ENCODE data around the gene CNRIP1.
"Not testable (repeated sequence)": the region's sequence is repeated elsewhere in the genome, so short reads cannot be mapped to it uniquely, and the experiment has no call there.

Gene CNRIP1

DNA sequence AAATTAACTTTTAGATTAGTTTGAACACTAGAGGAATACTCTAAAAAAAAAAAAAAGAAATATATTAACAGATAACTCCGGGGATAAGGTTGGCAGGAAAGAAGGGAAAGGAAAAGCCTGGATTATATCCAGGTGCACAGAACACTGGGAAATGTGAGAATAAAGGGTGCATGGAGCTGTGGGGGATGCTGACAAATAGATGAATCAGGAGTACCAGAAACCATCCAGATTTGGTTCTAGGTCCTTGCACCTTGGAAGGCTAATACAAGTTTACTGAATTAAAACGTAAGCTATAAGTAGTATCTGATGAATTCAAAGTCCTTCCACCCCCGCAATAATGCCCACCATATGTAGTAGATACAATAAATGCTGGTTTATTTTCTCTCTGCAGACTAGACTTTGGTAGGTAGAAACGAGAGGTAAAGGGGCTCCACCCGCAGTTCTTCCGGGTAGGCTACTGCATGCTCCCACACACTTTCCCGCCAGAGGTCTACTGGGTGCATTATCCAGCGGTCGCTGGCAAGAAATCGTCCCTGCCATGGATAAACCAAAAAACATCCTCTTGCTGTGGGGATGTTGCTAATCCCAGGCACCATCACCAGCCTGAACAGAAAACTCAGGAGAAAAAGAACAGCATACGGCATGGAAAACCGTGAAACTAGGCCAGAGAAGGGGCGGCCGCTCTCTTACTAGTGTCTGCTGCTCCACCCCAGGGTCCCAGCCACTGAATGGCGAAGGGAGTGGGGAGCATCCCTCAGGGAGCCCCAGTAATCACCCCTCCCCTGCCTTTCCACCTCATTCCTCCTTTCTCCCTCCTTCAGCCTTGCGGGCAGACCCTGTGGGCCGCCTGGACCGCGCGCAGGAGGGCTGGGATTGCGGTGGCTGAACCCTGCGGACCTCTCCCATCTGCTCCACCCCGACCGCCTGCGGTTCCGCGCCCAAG lies 1.5 kb downstream of the CNRIP1 start:
- Mint-ChIP-seq H3K4me3 (peak overlapping the region; percentile 67), H3K9me3 (ENCODE audit: low read depth) (peaks cover 8% of the 10 kb centered on the region), H3K4me1 (ENCODE audit: low read depth) (peaks cover 13% of the 10 kb centered on the region), H3K36me3 (no peaks in the 10 kb centered on the region), H3K27me3 (peaks cover 29% of the 10 kb centered on the region), H3K27ac (no peak overlapping the region)

DNA sequence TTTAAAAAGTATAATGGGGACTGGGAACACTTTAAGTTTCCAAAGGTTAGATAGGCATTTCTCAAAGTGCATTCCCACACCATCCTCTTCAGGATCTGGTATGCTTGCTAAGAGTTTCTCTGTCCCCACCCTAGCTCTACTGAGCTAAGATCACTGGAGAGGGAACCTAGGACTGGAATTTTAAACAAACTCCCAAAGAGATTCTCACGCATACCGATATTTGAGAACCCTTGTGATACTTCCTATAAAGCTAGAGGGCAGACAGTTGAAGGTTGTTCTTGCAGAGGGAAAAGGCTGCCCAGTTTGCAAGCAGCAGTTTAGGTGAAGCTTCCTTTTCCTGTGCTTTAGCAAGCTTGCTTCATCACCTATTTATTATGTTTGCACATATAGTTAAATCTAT lies 3.6 kb downstream of the CNRIP1 start:
- no peak overlapping the region for H3K27ac Mint-ChIP-seq
- H3K36me3 Mint-ChIP-seq, result no peaks in the 10 kb centered on the region
- H3K27me3 Mint-ChIP-seq, result peaks cover 29% of the 10 kb centered on the region
- peaks cover 13% of the 10 kb centered on the region for H3K4me1 Mint-ChIP-seq (ENCODE audit: low read depth)
- H3K9me3 Mint-ChIP-seq (ENCODE audit: low read depth), result peaks cover 8% of the 10 kb centered on the region
- no peak overlapping the region for H3K4me3 Mint-ChIP-seq

DNA sequence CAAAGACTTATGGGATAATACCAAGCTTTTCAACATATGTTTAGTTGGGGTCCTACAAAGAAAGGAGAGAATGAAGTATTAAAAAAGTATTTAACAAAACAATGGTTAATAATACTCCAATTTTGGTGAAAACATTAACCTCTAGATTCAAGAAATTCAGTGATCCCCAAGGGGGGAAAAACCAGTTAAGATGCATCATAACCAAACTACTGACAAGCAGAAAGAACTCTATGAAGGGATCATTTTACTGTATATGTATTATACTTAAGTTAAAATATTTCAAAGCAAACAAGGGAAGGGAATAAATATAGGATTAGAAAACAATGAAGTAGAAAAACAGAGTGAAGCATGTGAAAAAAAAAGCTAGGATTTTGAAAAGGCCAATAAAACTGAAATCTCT lies 8.7 kb downstream of the CNRIP1 start:
- H3K9me3 Mint-ChIP-seq (ENCODE audit: low read depth), result peaks cover 8% of the 10 kb centered on the region
- peaks cover 16% of the 10 kb centered on the region for H3K27me3 Mint-ChIP-seq
- H3K36me3 Mint-ChIP-seq, result no peaks in the 10 kb centered on the region
- H3K4me3 Mint-ChIP-seq, result no peak overlapping the region
- no peaks in the 10 kb centered on the region for H3K4me1 Mint-ChIP-seq (ENCODE audit: low read depth)
- H3K27ac Mint-ChIP-seq, result no peak overlapping the region

DNA sequence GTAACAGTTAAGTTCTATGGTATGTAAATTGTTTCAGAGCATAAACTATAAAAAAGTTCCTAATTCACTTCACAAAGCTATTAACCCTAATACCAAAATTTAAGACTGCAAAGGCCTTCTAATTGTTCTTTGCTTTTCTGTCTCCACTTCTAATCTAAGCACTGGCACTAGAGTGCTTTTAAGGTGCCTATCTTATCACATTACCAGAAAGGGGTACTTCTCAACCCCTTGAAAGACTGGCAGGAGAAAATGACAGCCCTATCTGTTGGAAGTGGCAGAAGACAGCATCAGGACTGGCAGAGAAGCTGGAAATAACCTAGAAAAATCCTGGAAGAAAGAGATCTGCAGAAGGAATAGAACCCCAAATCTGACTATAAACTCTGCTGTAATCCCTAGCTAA lies 10.3 kb downstream of the CNRIP1 start:
- Mint-ChIP-seq H3K4me3 (no peak overlapping the region), H3K36me3 (no peaks in the 10 kb centered on the region), H3K27ac (no peak overlapping the region), H3K4me1 (ENCODE audit: low read depth) (no peaks in the 10 kb centered on the region), H3K27me3 (peaks cover 13% of the 10 kb centered on the region), H3K9me3 (ENCODE audit: low read depth) (peaks cover 5% of the 10 kb centered on the region)

DNA sequence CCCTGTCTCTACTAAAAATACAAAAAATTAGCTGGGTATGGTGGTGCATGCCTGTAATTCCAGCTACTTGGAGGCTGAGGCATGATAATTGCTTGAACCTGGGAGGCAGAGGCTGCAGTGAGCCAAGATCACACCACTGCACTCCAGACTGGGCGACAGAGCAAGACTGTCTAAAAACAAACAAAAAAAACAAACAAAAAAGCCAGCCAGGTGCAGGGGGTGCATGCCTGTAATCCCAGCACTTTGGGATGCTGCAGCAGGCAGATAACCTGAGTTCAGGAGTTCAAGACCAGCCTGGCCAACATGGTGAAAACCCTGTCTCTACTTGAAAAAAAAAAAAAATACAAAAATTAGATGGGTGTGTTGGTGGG lies 15.9 kb downstream of the CNRIP1 start:
- H3K27ac Mint-ChIP-seq; H3K4me1 Mint-ChIP-seq (ENCODE audit: low read depth); H3K4me3 Mint-ChIP-seq; H3K36me3 Mint-ChIP-seq; H3K9me3 Mint-ChIP-seq (ENCODE audit: low read depth); H3K27me3 Mint-ChIP-seq: not testable (repeated sequence)

DNA sequence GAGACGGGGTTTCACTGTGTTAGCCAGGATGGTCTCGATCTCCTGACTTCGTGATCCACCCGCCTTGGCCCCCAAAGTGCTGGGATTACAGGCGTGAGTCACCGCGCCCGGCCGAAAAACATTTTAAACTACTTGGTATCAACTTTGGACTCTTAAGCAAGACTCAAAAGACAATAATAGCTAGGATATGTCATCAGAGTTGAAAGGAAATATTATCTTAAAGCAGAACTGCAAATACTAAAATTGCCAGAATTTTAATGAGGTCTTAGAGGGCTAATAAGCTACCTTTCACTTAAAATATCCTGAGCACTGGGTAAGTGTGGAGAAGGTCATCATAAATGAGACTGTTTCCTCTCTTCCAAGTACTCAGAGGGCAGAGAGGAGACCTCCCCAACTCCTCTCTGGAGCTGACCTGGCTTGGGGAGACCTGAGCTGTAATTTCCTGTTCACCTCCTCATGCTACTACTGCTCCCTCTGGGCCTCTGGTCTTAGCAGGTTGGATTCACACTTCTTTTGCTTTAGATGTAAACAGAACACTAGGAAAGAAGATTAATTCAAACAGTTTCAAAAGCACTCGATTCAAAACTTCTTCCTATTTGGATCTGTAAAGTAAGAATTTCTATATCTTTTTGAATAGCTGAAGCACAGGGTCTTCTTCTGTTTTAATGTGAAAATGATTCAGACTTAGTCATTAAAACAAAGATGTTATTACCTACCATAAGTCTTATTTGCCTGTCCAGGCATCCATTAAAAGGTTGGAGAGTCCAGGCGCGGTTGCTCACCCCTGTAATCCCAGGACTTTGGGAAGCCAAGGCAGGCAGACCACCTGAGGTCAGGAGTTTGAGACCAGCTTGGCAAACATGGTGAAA lies 16.5 kb downstream of the CNRIP1 start:
- H3K36me3 Mint-ChIP-seq, result no peaks in the 10 kb centered on the region
- H3K4me1 Mint-ChIP-seq (ENCODE audit: low read depth), result no peaks in the 10 kb centered on the region
- no peaks in the 10 kb centered on the region for H3K9me3 Mint-ChIP-seq (ENCODE audit: low read depth)
- peaks cover 9% of the 10 kb centered on the region for H3K27me3 Mint-ChIP-seq
- H3K27ac Mint-ChIP-seq, result no peak overlapping the region
- no peak overlapping the region for H3K4me3 Mint-ChIP-seq

DNA sequence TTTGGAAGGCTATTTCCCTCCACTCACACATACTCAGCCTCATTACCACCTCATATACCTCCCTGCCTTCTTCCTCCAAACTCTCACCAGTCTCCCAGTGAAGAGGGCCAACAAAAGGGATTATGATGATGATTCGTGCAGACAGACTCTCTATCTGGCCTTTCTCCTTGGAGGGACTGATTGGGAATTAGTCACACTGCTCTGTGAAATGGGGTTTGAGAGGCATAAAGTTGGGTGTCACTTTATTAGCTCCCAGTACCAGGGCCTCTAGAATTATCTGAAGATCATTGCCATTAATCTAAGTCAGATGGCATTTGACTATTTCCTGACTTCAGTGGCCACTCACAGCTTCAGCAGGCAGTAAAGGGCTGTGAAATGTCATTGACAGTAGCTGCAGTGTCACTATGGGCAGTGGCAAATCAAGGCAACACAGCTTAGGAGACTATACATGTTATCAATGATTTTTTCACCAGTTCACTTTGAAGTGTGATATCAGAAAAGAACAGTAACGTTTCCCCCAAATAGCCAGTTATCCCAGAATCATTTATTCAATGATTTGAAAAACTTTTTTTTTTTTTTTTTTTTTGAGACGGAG lies 17.4 kb downstream of the CNRIP1 start:
- Mint-ChIP-seq H3K27ac (no peak overlapping the region), H3K36me3 (no peaks in the 10 kb centered on the region), H3K4me3 (no peak overlapping the region), H3K27me3 (peaks cover 9% of the 10 kb centered on the region), H3K4me1 (ENCODE audit: low read depth) (no peaks in the 10 kb centered on the region), H3K9me3 (ENCODE audit: low read depth) (no peaks in the 10 kb centered on the region)

DNA sequence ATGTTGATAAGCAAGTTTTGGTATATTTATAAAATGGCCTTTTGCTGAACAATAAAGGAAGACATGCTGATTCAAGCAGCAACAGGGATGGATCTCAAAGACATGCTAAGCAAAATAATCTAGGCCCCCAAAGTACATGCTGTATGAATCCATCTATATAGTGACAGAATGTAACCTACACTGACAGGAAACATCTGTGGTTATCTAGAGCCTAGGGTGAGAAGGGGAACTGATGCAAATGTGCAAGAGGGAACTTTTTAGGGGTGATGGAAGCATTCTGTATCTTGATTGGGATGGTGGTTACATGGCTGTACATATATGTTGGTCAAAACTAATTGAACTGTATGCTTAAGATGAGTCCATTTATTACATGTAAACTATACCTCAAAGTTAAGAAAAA lies 24.2 kb downstream of the CNRIP1 start:
- Mint-ChIP-seq H3K27ac (no peak overlapping the region), H3K27me3 (peaks cover 6% of the 10 kb centered on the region), H3K36me3 (no peaks in the 10 kb centered on the region), H3K4me1 (ENCODE audit: low read depth) (no peaks in the 10 kb centered on the region), H3K4me3 (no peak overlapping the region), H3K9me3 (ENCODE audit: low read depth) (no peaks in the 10 kb centered on the region)

DNA sequence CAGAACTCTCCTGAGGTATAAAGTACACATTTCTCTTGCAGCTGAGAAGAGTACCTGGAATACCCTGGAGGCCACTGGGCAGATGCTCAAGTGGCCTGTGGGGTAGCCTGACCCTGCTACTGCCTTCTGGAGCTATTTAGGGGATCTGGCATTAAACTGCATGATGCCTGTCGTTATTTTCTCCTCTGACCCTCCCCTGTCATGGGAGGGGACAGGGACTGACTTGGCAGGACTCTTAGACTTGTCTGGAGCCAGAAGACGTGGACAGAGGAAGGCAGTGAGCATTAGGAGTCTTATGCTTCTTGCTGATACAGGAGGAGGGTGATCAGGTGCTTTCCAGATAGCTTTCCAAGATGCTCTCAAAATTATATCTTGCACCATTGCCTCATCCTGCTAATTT lies 24.8 kb downstream of the CNRIP1 start:
- no peaks in the 10 kb centered on the region for H3K36me3 Mint-ChIP-seq
- H3K27ac Mint-ChIP-seq, result no peak overlapping the region
- H3K4me3 Mint-ChIP-seq, result no peak overlapping the region
- H3K4me1 Mint-ChIP-seq (ENCODE audit: low read depth), result no peaks in the 10 kb centered on the region
- peaks cover 8% of the 10 kb centered on the region for H3K27me3 Mint-ChIP-seq
- no peaks in the 10 kb centered on the region for H3K9me3 Mint-ChIP-seq (ENCODE audit: low read depth)

DNA sequence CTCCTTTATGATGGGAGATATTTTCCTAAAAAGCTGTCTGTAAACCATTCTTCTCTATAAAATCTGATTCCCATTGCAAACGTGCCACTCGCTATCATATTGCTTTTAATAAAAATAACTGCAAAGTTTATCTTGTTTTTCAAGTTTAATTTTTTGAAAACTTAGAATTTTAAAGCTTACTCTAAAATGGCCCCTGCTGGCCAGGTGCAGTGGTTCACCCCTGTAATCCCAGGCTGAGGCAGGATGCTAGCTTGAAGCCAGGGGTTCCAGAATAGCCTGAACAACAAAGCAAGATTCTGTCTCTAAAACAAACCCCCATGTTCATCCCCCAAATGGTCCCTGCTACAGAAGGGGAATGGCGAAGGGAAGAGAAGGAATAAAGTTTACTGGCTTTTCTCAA lies 25.6 kb downstream of the CNRIP1 start:
- H3K36me3 Mint-ChIP-seq, result no peaks in the 10 kb centered on the region
- H3K4me3 Mint-ChIP-seq, result no peak overlapping the region
- no peak overlapping the region for H3K27ac Mint-ChIP-seq
- peaks cover 5% of the 10 kb centered on the region for H3K27me3 Mint-ChIP-seq
- H3K4me1 Mint-ChIP-seq (ENCODE audit: low read depth), result no peaks in the 10 kb centered on the region
- no peaks in the 10 kb centered on the region for H3K9me3 Mint-ChIP-seq (ENCODE audit: low read depth)

DNA sequence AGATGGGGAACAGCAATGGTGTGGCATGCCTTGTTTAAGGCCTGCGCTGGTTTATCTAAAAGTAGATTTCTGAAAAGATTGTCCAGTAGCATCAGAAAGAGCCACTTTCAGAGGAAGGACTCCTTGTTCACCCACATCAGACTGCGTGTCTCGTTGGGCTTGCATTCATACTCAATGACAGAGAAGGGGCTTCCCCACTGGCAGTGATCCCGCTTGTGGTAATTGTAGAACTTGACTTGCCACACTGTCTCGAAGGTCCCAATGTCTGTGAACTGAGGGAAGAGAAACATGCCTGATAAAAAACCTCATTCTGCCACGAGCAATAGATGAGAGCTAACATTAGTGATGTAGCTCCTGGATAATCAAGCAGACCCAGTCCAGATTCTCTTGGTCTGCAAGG lies 26.0 kb downstream of the CNRIP1 start:
- Mint-ChIP-seq H3K27me3 (peaks cover 4% of the 10 kb centered on the region), H3K36me3 (no peaks in the 10 kb centered on the region), H3K4me3 (no peak overlapping the region), H3K4me1 (ENCODE audit: low read depth) (no peaks in the 10 kb centered on the region), H3K9me3 (ENCODE audit: low read depth) (no peaks in the 10 kb centered on the region), H3K27ac (no peak overlapping the region)

DNA sequence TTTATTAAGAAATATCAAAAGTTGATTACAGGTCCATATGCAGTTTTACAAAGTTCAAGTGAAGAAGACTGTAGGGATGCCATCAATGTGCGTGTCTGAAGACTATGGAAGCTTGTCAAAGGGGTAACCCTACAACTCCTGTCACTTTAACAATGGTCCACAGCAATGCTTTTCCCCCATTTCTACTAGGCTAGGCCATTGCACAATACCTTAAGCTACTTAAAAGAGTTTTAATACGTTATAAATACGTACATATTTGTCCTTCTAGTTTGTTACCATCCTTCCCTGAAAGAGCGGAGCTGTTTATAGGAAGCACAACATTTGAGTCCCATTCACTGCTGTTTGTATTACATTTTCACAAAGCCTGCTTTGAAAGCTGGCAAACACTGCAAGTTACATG lies 26.7 kb downstream of the CNRIP1 start:
- no peak overlapping the region for H3K27ac Mint-ChIP-seq
- H3K27me3 Mint-ChIP-seq, result peaks cover 4% of the 10 kb centered on the region
- H3K36me3 Mint-ChIP-seq, result no peaks in the 10 kb centered on the region
- H3K4me1 Mint-ChIP-seq (ENCODE audit: low read depth), result no peaks in the 10 kb centered on the region
- H3K9me3 Mint-ChIP-seq (ENCODE audit: low read depth), result no peaks in the 10 kb centered on the region
- no peak overlapping the region for H3K4me3 Mint-ChIP-seq

DNA sequence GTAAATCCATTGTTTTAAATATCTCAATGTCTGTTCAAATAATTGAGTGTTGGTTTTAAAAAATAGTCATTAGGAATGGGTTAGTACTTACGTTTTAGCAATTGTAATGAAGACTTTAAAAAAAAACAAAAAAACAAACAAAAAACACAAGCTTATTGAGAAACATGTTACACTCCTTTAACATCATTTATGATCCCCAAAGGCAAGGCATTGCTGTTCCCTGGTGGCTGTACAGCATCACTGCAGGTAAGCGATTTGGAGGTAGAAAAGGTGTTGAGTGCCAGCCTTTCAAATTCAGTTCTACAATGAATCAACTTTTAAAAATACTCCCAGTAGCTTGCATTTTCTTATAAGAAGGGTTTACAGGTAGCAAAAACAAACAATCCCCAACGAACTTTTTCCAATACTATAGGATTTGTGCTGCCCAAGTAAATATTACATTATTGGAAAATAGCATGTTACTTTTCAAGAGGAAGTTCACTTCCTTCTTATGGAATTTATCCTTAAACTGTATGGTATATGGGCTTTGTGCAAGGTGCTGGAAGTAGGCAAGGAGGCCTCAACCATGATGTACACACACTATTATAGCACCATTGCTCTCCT lies 27.5 kb downstream of the CNRIP1 start:
- Mint-ChIP-seq H3K36me3 (no peaks in the 10 kb centered on the region), H3K27me3 (peaks cover 4% of the 10 kb centered on the region), H3K27ac (no peak overlapping the region), H3K4me3 (no peak overlapping the region), H3K9me3 (ENCODE audit: low read depth) (no peaks in the 10 kb centered on the region), H3K4me1 (ENCODE audit: low read depth) (no peaks in the 10 kb centered on the region)

DNA sequence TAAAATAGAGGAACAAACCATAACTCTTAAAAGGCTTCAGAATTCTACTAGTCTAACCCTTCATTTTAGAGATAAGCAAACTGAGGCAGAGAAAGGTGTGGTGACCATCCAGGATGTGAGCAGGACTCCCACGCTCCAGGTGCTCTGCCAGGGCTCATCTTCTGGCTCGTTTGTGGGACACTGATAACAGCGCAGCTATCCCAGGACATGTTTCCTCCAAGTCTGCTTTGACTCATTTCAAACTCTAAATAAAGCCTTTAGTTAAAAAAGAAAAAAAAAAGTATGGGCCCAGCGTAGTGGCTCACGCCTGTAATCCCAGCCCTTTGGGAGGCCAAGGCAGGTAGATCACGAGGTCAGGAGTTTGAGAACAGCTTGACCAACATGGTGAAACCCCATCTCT lies 28.4 kb downstream of the CNRIP1 start:
- Mint-ChIP-seq H3K27me3 (peaks cover 4% of the 10 kb centered on the region), H3K9me3 (ENCODE audit: low read depth) (no peaks in the 10 kb centered on the region), H3K4me1 (ENCODE audit: low read depth) (no peaks in the 10 kb centered on the region), H3K4me3 (no peak overlapping the region), H3K36me3 (no peaks in the 10 kb centered on the region), H3K27ac (no peak overlapping the region)

DNA sequence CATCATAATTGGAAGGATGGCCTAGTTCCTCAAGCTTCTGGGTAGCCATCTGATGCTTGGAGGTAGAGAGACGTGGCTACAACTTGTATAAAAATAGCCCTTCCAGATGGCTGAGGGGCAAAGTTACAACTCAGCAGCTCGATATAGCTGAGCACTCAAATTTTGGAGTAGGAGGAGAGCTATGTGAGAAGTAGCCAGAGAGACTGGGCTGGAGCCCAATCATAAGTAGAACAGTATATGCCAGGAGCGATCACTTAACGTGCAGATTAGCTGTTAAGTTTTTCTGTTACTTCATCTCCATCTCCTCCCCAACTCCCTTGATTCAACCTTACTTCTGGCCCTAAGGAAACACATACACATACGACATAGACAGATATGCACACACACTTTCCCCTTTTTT lies 28.8 kb downstream of the CNRIP1 start:
- peaks cover 4% of the 10 kb centered on the region for H3K27me3 Mint-ChIP-seq
- no peaks in the 10 kb centered on the region for H3K4me1 Mint-ChIP-seq (ENCODE audit: low read depth)
- no peaks in the 10 kb centered on the region for H3K36me3 Mint-ChIP-seq
- H3K9me3 Mint-ChIP-seq (ENCODE audit: low read depth), result no peaks in the 10 kb centered on the region
- no peak overlapping the region for H3K27ac Mint-ChIP-seq
- no peak overlapping the region for H3K4me3 Mint-ChIP-seq

Measured in activated naive CD8-positive, alpha-beta T cell (primary cell).